Testis (tissue), 3 donors: Measurements from ENCODE around the gene ZNF827. TPM values are rescaled to one million over a fixed set of nuclear protein-coding genes. Genes with fewer than 3 reads are reported as not detected.

Source experiments
- DNase-seq: peaks from one replicate; pipeline ENCODE4 v3.0.0-alpha.2; 2019
- H3K27ac ChIP-seq, 2 donors: fragments of 200-600 bp; sonication (generic); one replicate each; pipeline ENCODE4 v1.5.1; 2019
- H3K27me3 ChIP-seq: fragments of 200-600 bp; sonication (generic); one replicate; pipeline ENCODE4 v1.5.1; 2019
- H3K36me3 ChIP-seq: fragments of 200-600 bp; sonication (generic); one replicate; pipeline ENCODE4 v1.5.1; 2017; ENCODE audit warnings: low read depth; ENCODE audit errors: missing control alignments
- H3K4me1 ChIP-seq: fragments of 200-600 bp; sonication (generic); one replicate; pipeline ENCODE4 v1.5.1; 2019
- H3K4me3 ChIP-seq, 2 donors: fragments of 200-600 bp; sonication (generic); one replicate each; pipeline ENCODE4 v1.5.1; 2017 to 2019
- H3K9me3 ChIP-seq: fragments of 200-600 bp; sonication (generic); one replicate; pipeline ENCODE4 v1.5.1; 2017
- CTCF ChIP-seq, 3 experiments: fragments of 450-650 bp in 2 of 3; fragments of 200-600 bp in 1 of 3; sonication (generic) in 1 of 3; IDR thresholded peaks; one replicate each; pipeline ENCODE4 v1.5.1; 2016 to 2019; ENCODE audit warnings: antibody characterized with exemption in 3 of 3, mild to moderate bottlenecking in 2 of 3, moderate library complexity in 1 of 3
- POLR2A ChIP-seq: fragments of 450-650 bp; IDR thresholded peaks from one replicate; pipeline ENCODE4 v1.6.1; 2017; ENCODE audit warnings: antibody characterized with exemption, mild to moderate bottlenecking, moderate library complexity
- WGBS, 2 donors: methylation state at CpG; one replicate each; pipeline ENCODE4 v1.1.5; 2018; 5-methylcytosine and 5-hydroxymethylcytosine counted together
- intact Hi-C: fragments of 100-400 bp; cut with DNase I; formaldehyde crosslinking; loops from one replicate; pipeline ENCODE4 v1.15.1; 2023; ENCODE audit warnings: low total_unique reads
- polyA plus RNA-seq: library from polyadenylated mRNA; stranded (reverse); fragments of 350-450 nt; fragmentation: Illumina TruSeq; extraction: RNeasy Lipid Tissue Mini Kit (QIAGEN cat#74804); gene quantifications from one replicate; pipeline ENCODE4 v1.2.3, GENCODE V29; 2014; ENCODE audit warnings: low read depth, low replicate concordance; ENCODE audit not compliant: insufficient read depth
- total RNA-seq, 2 donors: library from RNA; depleted of rRNA; stranded (reverse); fragments of >200 nt; gene quantifications; one replicate each; pipeline ENCODE4 v1.2.3, GENCODE V29; 2016

The ZNF827 gene
- total and polyA plus RNA-seq, 3 donors from 2014 or later: 13.9 to 46.8 (median 37.5) TPM

GRCh38 chr4:145812919-145813318 lies 125.7 kb downstream of the ZNF827 start:
- H3K9me3 ChIP-seq: no peaks in the 10 kb centered on the region
- WGBS, 2 donors: 87 to 95% methylated on average over 8 of the region's 8 CpGs
- no peaks in the 10 kb centered on the region for H3K4me1 ChIP-seq
- no peaks in the 10 kb centered on the region for H3K36me3 ChIP-seq
- H3K27ac ChIP-seq: no peak overlapping the region
- no peak for DNase-seq
- TF ChIP-seq POLR2A: no peak
- H3K4me3 ChIP-seq: no peak overlapping the region
- H3K27me3 ChIP-seq: no peaks in the 10 kb centered on the region
- intact Hi-C loops: no loop called here

- DNase-seq: no peak
- no peaks in the 10 kb centered on the region for H3K4me1 ChIP-seq
- H3K9me3 ChIP-seq: no peaks in the 10 kb centered on the region
- H3K4me3 ChIP-seq: no peak overlapping the region
- intact Hi-C loops: no loop called here
- no peaks in the 10 kb centered on the region for H3K36me3 ChIP-seq
- WGBS, 2 donors: 87 to 90% methylated on average over 3 of the region's 3 CpGs
- H3K27me3 ChIP-seq: no peaks in the 10 kb centered on the region
- no peak overlapping the region for H3K27ac ChIP-seq
- TF ChIP-seq CTCF (IDR thresholded peaks at IDR 0.05) (no peak), POLR2A (no peak)
Observed at GRCh38 chr4:145808848-145809512, 129.6 kb downstream of the ZNF827 start.

GRCh38 chr4:145808021-145808650 lies 130.5 kb downstream of the ZNF827 start:
- Histone ChIP-seq H3K27me3 (no peaks in the 10 kb centered on the region), H3K36me3 (no peaks in the 10 kb centered on the region), H3K9me3 (no peaks in the 10 kb centered on the region), H3K4me3 (no peak overlapping the region), H3K27ac (no peak overlapping the region), H3K4me1 (no peaks in the 10 kb centered on the region)
- DNase-seq: no peak
- intact Hi-C loops: no loop called here
- no peak for TF ChIP-seq CTCF (IDR thresholded peaks at IDR 0.05)
- no peak for TF ChIP-seq POLR2A
- 52 to 59% methylated on average over 3 of the region's 3 CpGs for WGBS, 2 donors

GRCh38 chr4:145805490-145805889 lies 133.1 kb downstream of the ZNF827 start:
- H3K27me3 ChIP-seq: no peaks in the 10 kb centered on the region
- H3K4me1 ChIP-seq: no peaks in the 10 kb centered on the region
- no peaks in the 10 kb centered on the region for H3K9me3 ChIP-seq
- H3K4me3 ChIP-seq: no peak overlapping the region
- TF ChIP-seq POLR2A: no peak
- TF ChIP-seq CTCF (IDR thresholded peaks at IDR 0.05): no peak
- no peak overlapping the region for H3K27ac ChIP-seq
- no peaks in the 10 kb centered on the region for H3K36me3 ChIP-seq
- no peak for DNase-seq
- intact Hi-C loops: no loop called here
- 61 to 76% methylated on average over 5 of the region's 5 CpGs for WGBS, 2 donors

- intact Hi-C loops: no loop called here
- TF ChIP-seq CTCF (IDR thresholded peaks at IDR 0.05) (no peak), POLR2A (no peak)
- H3K4me3 ChIP-seq: no peak overlapping the region
- H3K4me1 ChIP-seq: no peaks in the 10 kb centered on the region
- H3K27me3 ChIP-seq: no peaks in the 10 kb centered on the region
- no peak overlapping the region for H3K27ac ChIP-seq
- DNase-seq: no peak
- H3K36me3 ChIP-seq: no peaks in the 10 kb centered on the region
- whole genome bisulfite sequencing, 2 donors: 78 to 85% methylated on average over 2 of the region's 2 CpGs
- H3K9me3 ChIP-seq: no peaks in the 10 kb centered on the region
Observed at GRCh38 chr4:145804116-145804515, 134.5 kb downstream of the ZNF827 start.
